Measurements from ENCODE around the gene SLC39A7. TPM values are rescaled to one million over a fixed set of nuclear protein-coding genes. Genes with fewer than 3 reads are reported as not detected.
A peak's percentile ranks its signal among the peaks of the same experiment; 100 is the strongest.

Gene SLC39A7
- polyA plus RNA-seq = 23.1 TPM

- peak within 1 kb of the TSS; percentile 93 to 99 (median 99) for H3K4me3 Mint-ChIP-seq
- peaks cover 14% of the 10 kb centered on the region for H3K36me3 Mint-ChIP-seq
- H3K27me3 Mint-ChIP-seq = no peaks in the 10 kb centered on the region
- H3K27ac Mint-ChIP-seq = peak within 1 kb of the TSS; percentile 97 to 99 (median 98)
- H3K9me3 Mint-ChIP-seq = no peaks in the 10 kb centered on the region
- H3K4me1 Mint-ChIP-seq = peaks cover 36 to 51% (median 42%) of the 10 kb centered on the region in 3 donors
These were observed at the start of gene SLC39A7, which contains the start of gene RXRB for GRCh38 chr6:33200219-33201146. Gene SLC39A7 (plus strand): TSS chr6:33200867. CDS start chr6:33201246, 379 bp downstream. Gene RXRB (minus strand): TSS chr6:33200665. CDS start chr6:33200476, 189 bp downstream.

DNA sequence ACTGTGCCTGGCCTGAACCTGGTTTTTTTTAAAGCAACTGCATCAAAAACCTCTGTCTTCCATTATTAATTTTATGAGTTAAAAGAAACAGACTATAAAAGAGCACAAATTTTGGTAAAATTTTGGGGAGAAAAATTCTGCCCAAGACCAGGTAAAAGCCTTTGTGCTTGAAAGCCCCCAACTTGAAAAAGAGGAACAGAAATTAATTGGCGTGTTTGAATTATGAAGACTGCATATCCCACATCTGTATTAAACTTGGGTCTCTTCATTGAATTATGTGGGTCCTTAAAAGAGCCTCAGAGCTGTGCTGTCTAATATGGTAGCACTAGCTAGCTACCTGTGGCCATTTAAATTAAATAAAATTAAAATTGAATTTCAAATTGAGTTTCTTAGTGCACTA, 49.6 kb upstream of the SLC39A7 start:
- peaks cover 10% of the 10 kb centered on the region for H3K27me3 Mint-ChIP-seq
- peaks cover 0 to 5% (median 4%) of the 10 kb centered on the region in 3 donors for H3K4me1 Mint-ChIP-seq
- H3K36me3 Mint-ChIP-seq = no peaks in the 10 kb centered on the region
- H3K27ac Mint-ChIP-seq = no peak overlapping the region
- H3K9me3 Mint-ChIP-seq = peaks cover 0 to 6% (median 5%) of the 10 kb centered on the region in 3 donors
- H3K4me3 Mint-ChIP-seq = no peak overlapping the region

DNA sequence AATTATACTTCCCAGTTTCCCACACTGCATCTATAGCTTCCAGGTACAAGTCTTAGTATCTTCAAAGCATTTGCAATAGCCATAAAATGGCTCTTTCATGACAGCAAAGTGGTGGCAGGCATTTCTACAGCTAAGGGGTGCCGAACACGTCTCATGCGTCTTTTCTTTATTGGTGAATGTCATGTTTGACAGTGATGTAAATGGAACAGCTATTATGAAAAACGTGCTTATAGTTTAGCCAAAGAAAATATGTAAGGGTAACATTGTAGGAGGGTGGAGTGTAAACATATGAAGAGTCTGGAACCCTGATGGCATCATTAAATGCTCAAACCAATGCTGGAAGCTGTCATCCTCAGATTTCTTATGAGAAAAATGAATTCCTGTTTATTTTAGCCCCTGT, 46.3 kb upstream of the SLC39A7 start:
- peaks cover 10% of the 10 kb centered on the region for H3K27me3 Mint-ChIP-seq
- no peak overlapping the region for H3K27ac Mint-ChIP-seq
- H3K36me3 Mint-ChIP-seq = no peaks in the 10 kb centered on the region
- H3K4me3 Mint-ChIP-seq = no peak overlapping the region
- peaks cover 0 to 6% (median 5%) of the 10 kb centered on the region in 3 donors for H3K9me3 Mint-ChIP-seq
- H3K4me1 Mint-ChIP-seq = peaks cover 0 to 1% (median 1%) of the 10 kb centered on the region in 3 donors

GRCh38 chr6:33156561-33156960, 44.1 kb upstream of the SLC39A7 start:
- Mint-ChIP-seq H3K4me1 (peaks cover 4 to 7% (median 6%) of the 10 kb centered on the region in 3 donors), H3K27me3 (peaks cover 7% of the 10 kb centered on the region), H3K9me3 (peaks cover 0 to 6% (median 5%) of the 10 kb centered on the region in 3 donors), H3K4me3 (no peak overlapping the region), H3K27ac (peak overlapping the region in 1 of 3 donors; percentile 57), H3K36me3 (no peaks in the 10 kb centered on the region)

DNA sequence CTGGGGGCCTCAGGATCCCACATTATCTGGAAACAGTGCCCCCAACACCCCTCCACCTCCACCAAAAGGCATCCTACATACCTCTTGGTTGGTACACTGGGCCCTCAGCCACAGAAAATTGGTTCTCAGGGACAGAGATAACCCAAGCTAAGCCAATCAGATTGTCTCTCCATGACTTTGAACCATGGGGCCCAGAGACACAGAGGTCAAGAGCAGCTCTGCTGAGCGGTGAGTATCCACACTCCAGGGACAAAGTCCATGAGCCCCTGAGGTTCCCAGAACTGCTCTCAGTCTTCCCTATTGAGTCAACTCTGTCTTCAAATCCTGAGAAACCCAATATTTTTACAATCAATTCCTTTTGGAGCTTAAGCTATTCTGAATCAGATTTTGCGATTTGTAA, 43.7 kb upstream of the SLC39A7 start:
- no peaks in the 10 kb centered on the region for H3K36me3 Mint-ChIP-seq
- peaks cover 0 to 6% (median 4%) of the 10 kb centered on the region in 3 donors for H3K9me3 Mint-ChIP-seq
- H3K27ac Mint-ChIP-seq = peak overlapping the region in 1 of 3 donors; percentile 57
- no peak overlapping the region for H3K4me3 Mint-ChIP-seq
- peaks cover 4 to 7% (median 6%) of the 10 kb centered on the region in 3 donors for H3K4me1 Mint-ChIP-seq
- peaks cover 7% of the 10 kb centered on the region for H3K27me3 Mint-ChIP-seq

GRCh38 chr6:33160096-33160495, 40.6 kb upstream of the SLC39A7 start:
- H3K4me3 Mint-ChIP-seq = peak overlapping the region in 1 of 4 donors; percentile 81
- no peaks in the 10 kb centered on the region for H3K9me3 Mint-ChIP-seq
- H3K36me3 Mint-ChIP-seq = no peaks in the 10 kb centered on the region
- peaks cover 2% of the 10 kb centered on the region for H3K27me3 Mint-ChIP-seq
- H3K4me1 Mint-ChIP-seq = peaks cover 6 to 7% (median 6%) of the 10 kb centered on the region in 3 donors
- H3K27ac Mint-ChIP-seq = no peak overlapping the region

GRCh38 chr6:33160728-33161344, 39.8 kb upstream of the SLC39A7 start:
- Mint-ChIP-seq H3K4me3 (peak overlapping the region; percentile 65 to 84 (median 80)), H3K4me1 (peaks cover 6 to 7% (median 6%) of the 10 kb centered on the region in 3 donors), H3K9me3 (no peaks in the 10 kb centered on the region), H3K27ac (peak overlapping the region in 1 of 3 donors; percentile 92), H3K36me3 (no peaks in the 10 kb centered on the region), H3K27me3 (peaks cover 5% of the 10 kb centered on the region)

GRCh38 chr6:33161354-33162331, 39.0 kb upstream of the SLC39A7 start:
- Mint-ChIP-seq H3K27ac (peak overlapping the region in 2 of 3 donors; percentile 10 to 92), H3K36me3 (no peaks in the 10 kb centered on the region), H3K4me3 (peak overlapping the region; percentile 78 to 97 (median 86)), H3K4me1 (peaks cover 6 to 7% (median 6%) of the 10 kb centered on the region in 3 donors), H3K9me3 (no peaks in the 10 kb centered on the region), H3K27me3 (peaks cover 7% of the 10 kb centered on the region)

DNA sequence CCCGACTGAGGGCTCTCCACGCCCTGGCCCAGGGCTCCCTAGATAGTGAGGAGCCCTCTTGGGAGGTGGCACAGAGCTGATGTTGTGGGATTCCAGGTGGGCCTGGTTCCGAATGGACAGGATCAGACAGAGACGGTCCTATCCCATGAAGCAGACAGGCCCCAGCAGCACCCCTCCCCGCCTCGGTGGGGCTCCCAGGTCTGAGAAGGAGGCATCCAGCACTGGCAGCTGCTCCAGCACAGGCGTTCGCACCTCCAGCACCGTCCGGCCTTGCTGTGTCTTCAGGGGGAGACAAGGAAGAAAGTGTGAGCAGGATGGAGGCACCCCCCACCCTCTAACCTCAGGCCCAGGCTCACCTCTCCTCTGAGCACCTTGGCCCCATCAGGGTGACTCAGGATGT, 37.1 kb upstream of the SLC39A7 start:
- Mint-ChIP-seq H3K27ac (no peak overlapping the region), H3K9me3 (no peaks in the 10 kb centered on the region), H3K36me3 (no peaks in the 10 kb centered on the region), H3K4me3 (no peak overlapping the region), H3K4me1 (peaks cover 6 to 7% (median 6%) of the 10 kb centered on the region in 3 donors), H3K27me3 (peaks cover 10% of the 10 kb centered on the region)

DNA sequence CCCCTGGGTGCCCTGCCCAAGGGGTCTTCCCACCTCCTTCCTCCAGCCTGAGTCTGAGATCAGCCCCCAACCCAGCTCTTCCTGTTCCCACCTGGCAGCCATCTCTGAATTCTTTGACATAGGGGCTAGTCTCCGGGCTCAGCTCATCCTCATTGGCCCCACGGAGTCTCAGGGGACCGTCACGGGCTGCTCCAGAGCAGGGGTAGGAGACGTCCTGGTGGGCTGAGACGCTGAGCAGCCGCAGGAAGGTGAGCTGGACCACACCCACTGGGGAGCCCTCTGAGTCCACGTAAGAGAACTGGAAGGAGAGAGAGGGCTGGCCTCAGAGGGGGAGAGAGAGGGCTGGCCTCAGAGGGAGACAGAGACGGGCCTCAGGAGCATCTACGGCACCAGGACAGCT, 36.5 kb upstream of the SLC39A7 start:
- peaks cover 10% of the 10 kb centered on the region for H3K27me3 Mint-ChIP-seq
- H3K27ac Mint-ChIP-seq = peak overlapping the region in 1 of 3 donors; percentile 45
- peaks cover 6 to 7% (median 6%) of the 10 kb centered on the region in 3 donors for H3K4me1 Mint-ChIP-seq
- H3K36me3 Mint-ChIP-seq = no peaks in the 10 kb centered on the region
- no peaks in the 10 kb centered on the region for H3K9me3 Mint-ChIP-seq
- H3K4me3 Mint-ChIP-seq = no peak overlapping the region

DNA sequence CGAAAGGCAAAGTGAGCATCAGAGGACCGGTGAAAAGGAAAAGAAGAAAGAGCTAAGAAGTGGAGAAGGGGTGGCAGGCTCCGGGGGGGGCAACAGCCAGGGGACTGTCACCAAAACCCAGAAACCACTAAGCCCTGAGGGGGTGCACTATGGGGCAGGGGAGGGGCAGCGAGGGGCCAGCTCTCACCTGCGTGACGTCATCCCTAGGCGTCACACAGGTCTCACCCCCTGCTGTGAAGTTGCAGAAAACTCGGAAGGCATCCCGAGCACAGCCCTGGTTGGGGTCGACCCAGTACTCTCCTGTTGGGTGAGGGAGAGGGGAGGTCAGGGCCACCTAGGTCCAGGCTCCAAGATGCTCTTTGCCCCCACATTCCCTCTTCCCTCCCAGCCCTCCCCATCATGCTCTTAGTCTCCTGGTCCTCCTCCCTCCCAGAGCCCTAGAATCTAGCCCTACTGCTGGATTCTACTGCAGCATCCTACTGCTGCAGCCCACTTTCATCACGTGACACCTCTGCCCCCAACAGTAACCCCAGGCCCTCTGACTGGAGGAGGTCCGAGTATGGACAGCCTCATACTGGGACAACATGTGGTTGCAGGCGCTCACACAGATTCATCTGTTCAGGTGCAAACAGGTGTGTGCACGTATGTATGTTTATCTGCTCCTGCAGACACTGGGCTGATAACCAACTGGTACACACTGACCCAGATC, 35.8 kb upstream of the SLC39A7 start:
- H3K36me3 Mint-ChIP-seq = no peaks in the 10 kb centered on the region

GRCh38 chr6:33165581-33166258, 34.9 kb upstream of the SLC39A7 start:
- H3K9me3 Mint-ChIP-seq = no peaks in the 10 kb centered on the region
- no peak overlapping the region for H3K27ac Mint-ChIP-seq
- no peaks in the 10 kb centered on the region for H3K36me3 Mint-ChIP-seq
- H3K4me3 Mint-ChIP-seq = no peak overlapping the region
- peaks cover 6 to 13% (median 10%) of the 10 kb centered on the region in 3 donors for H3K4me1 Mint-ChIP-seq
- peaks cover 10% of the 10 kb centered on the region for H3K27me3 Mint-ChIP-seq

More for the DNA sequence above, 35.8 kb upstream of the SLC39A7 start:
- Mint-ChIP-seq H3K4me1 (peaks cover 6 to 9% (median 8%) of the 10 kb centered on the region in 3 donors), H3K9me3 (no peaks in the 10 kb centered on the region), H3K27ac (no peak overlapping the region), H3K4me3 (no peak overlapping the region), H3K27me3 (peaks cover 10% of the 10 kb centered on the region)

DNA sequence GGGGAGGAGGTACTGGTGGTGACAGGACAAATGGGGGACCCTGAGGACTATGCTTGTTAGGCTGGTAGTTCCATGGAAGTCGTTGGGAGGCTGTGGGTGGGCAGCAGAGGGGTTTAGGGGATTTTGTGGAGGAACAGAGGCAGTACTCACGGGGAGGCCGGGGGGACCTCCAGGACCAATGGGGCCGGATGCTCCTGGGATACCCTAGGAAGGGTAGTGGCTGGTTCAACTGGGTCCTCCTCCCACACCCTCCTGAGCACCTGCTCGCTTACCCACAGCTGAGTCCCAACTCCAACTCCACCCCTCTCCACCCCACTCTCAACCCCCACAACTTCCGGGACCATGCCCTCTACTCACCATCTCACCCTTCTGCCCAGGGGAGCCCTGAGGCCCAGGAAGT, 34.3 kb upstream of the SLC39A7 start:
- Mint-ChIP-seq H3K36me3 (no peaks in the 10 kb centered on the region), H3K27ac (no peak overlapping the region), H3K27me3 (peaks cover 10% of the 10 kb centered on the region), H3K4me3 (no peak overlapping the region), H3K9me3 (no peaks in the 10 kb centered on the region), H3K4me1 (peaks cover 1 to 10% (median 8%) of the 10 kb centered on the region in 3 donors)

Data from IgD-negative memory B cell (primary cell).